SJSA1 (cell line): ENCODE data around the gene EEPD1. TPM values are rescaled to one million over a fixed set of nuclear protein-coding genes. Genes with fewer than 3 reads are reported as not detected.
"Not testable (repeated sequence)": the region's sequence is repeated elsewhere in the genome, so short reads cannot be mapped to it uniquely, and the experiment has no call there.

Source experiments
- DNase-seq, 2 experiments: peaks; one replicate each; pipeline ENCODE4 v3.0.0-alpha.2; 2015 to 2020; ENCODE audit warnings: low spot score in 2 of 2, low read depth in 1 of 2
- H3K27ac ChIP-seq: fragments of 250-450 bp; sonication (Bioruptor Pico); 2 replicates; pipeline ENCODE4 v1.5.1; 2020; ENCODE audit warnings: mild to moderate bottlenecking, moderate library complexity
- H3K27me3 ChIP-seq: fragments of 250-450 bp; sonication (Bioruptor Pico); replicated peaks from 2 replicates; pipeline ENCODE4 v1.5.1; 2020; ENCODE audit warnings: mild to moderate bottlenecking, moderate library complexity
- H3K36me3 ChIP-seq: fragments of 250-450 bp; sonication (Bioruptor Pico); 2 replicates; pipeline ENCODE4 v1.5.1; 2020; ENCODE audit warnings: mild to moderate bottlenecking
- H3K4me1 ChIP-seq: fragments of 250-450 bp; sonication (Bioruptor Pico); replicated peaks from 2 replicates; pipeline ENCODE4 v1.6.1; 2021; ENCODE audit warnings: mild to moderate bottlenecking
- H3K4me3 ChIP-seq: fragments of 250-450 bp; sonication (Bioruptor Pico); 2 replicates; pipeline ENCODE4 v1.5.1; 2020; ENCODE audit warnings: mild to moderate bottlenecking
- H3K9me3 ChIP-seq: fragments of 250-450 bp; sonication (Bioruptor Pico); replicated peaks from 2 replicates; pipeline ENCODE4 v1.5.1; 2020; ENCODE audit warnings: mild to moderate bottlenecking
- total RNA-seq: library from RNA; depleted of rRNA; stranded (reverse); fragments of >200 nt; shearing (Covaris generic); gene quantifications from 2 replicates; pipeline ENCODE4 v1.2.3, GENCODE V29; 2014

Gene EEPD1
- total RNA-seq, 1 experiment from 2014 or later, result 12.4 TPM

DNA sequence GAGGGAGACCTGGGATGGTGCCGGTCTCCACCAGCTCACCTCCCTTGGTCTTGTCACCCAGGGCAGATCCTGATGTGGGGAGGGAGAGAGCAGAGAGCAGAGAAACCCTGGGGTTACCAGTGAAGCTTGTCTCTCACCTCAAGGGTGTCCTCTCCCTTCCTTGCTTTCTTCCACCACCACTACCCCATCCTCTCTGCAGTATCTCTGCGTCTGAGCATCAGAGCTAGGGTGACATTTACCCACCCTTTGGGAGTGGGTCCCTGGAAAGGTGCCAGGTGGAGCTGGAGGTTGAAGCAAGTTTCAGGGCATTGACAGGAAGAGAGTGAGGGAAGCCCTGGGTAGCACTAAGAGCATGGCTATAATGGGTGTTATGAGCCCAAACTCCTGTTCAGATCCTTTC lies 161.4 kb downstream of the EEPD1 start:
- Histone ChIP-seq H3K27ac (no peak overlapping the region), H3K36me3 (no peaks in the 10 kb centered on the region), H3K9me3 (no peaks in the 10 kb centered on the region), H3K4me3 (no peak overlapping the region), H3K4me1 (peaks cover 27% of the 10 kb centered on the region), H3K27me3 (no peaks in the 10 kb centered on the region)
- DNase-seq, result no peak

DNA sequence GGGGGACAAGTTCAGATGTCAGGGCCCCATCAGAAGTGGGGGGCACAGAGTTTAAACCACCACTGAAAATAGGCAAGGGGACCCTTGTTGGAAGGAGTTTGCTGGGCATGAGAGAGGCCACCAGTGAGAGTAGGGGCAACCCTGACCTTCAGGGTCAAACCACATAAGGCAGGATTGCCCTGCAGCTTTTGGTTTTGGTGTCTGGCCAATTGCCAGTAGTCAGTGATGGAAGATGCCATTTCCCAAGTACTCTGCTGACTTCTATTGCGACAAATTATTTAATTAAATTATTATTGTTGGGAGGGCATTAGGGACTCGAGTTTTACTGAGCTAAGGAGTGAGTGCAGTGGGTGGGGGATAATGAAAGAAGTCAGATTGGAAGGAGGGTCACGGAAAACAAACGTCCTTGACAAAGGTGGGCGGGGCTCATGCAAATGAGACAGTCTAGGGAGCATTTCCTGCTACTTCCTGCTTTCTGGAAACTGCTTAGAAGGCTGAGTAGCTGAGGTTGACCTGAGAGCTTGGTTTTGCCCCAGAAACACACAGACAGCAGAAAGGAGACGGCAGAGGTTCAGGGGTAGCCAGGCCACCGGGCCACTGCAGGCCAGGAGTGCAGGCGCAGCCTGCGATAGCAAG lies 162.4 kb downstream of the EEPD1 start:
- Histone ChIP-seq H3K27ac (no peak overlapping the region), H3K9me3 (no peaks in the 10 kb centered on the region), H3K4me1 (peaks cover 27% of the 10 kb centered on the region), H3K27me3 (no peaks in the 10 kb centered on the region), H3K4me3 (no peak overlapping the region), H3K36me3 (no peaks in the 10 kb centered on the region)
- DNase-seq, result no peak

DNA sequence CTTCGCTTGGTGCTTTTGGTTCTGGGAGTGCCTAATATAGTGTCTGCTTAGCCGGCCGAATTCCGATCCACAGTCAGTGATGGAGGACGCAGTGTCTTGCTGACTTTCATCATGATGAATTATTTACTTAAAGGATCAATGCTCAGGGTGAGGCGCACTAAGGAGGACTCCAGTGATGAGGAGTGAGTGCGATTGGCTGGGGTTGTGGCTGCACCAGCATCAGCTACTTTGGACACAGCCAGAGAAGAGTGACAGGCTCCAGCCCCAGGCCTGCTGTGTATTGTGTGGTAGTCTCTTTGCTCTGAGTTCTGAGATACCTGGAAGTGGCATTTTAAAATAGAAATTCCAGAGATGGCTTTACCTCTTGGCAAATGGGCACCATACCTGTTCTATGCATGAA lies 163.3 kb downstream of the EEPD1 start:
- Histone ChIP-seq H3K4me1 (peaks cover 27% of the 10 kb centered on the region), H3K36me3 (no peaks in the 10 kb centered on the region), H3K4me3 (no peak overlapping the region), H3K9me3 (no peaks in the 10 kb centered on the region), H3K27ac (no peak overlapping the region), H3K27me3 (no peaks in the 10 kb centered on the region)
- DNase-seq, result no peak

DNA sequence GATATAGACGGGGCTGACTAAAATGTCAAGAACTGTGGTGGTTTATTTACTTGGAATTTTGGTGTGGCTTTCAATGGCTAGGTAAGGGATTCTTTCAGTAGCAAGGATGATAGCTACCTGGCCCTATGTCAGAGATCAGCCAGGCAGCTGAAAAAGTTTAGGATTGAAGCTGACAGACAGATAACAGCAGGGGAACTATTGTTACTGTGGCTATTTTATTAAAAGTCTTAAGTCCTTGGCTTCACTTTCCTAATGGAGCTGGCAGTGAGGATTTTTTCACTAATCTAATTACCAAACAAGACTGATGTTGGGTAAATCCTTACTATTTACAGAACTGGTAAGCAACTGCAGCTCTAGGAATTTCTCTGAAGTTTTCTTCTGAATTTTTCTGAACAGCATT lies 164.2 kb downstream of the EEPD1 start:
- no peaks in the 10 kb centered on the region for H3K27me3 ChIP-seq
- no peaks in the 10 kb centered on the region for H3K36me3 ChIP-seq

DNA sequence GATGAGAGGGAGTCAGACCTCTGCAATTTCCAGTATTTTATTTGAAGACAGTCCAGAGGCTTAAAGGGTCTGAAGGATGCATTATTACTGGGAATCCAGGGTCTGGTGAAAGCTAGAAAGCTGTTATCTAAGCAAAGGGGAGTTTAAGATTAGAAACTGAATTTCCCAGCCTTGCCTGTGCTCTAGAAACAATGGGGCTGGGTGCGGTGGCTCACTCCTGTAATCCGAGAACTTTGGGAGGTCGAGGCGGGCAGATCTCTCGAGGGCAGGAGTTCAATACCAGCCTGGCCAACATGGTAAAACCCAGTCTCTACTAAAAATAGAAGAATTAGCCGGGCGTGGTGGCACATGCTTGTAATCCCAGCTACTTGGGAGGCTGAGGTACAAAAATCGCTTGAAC lies 165.1 kb downstream of the EEPD1 start:
- DNase-seq, result peak in 1 of 2 experiments; percentile 51
- H3K4me3 ChIP-seq, result no peak overlapping the region
- peaks cover 27% of the 10 kb centered on the region for H3K4me1 ChIP-seq
- no peaks in the 10 kb centered on the region for H3K27me3 ChIP-seq
- H3K27ac ChIP-seq, result no peak overlapping the region; the same call in 1 of the 2 replicates
- H3K36me3 ChIP-seq, result no peaks in the 10 kb centered on the region
- H3K9me3 ChIP-seq, result no peaks in the 10 kb centered on the region

More for the DNA sequence above, 164.2 kb downstream of the EEPD1 start:
- Histone ChIP-seq H3K4me1 (peaks cover 27% of the 10 kb centered on the region), H3K27ac (no peak overlapping the region), H3K4me3 (no peak overlapping the region), H3K9me3 (no peaks in the 10 kb centered on the region)
- no peak for DNase-seq

DNA sequence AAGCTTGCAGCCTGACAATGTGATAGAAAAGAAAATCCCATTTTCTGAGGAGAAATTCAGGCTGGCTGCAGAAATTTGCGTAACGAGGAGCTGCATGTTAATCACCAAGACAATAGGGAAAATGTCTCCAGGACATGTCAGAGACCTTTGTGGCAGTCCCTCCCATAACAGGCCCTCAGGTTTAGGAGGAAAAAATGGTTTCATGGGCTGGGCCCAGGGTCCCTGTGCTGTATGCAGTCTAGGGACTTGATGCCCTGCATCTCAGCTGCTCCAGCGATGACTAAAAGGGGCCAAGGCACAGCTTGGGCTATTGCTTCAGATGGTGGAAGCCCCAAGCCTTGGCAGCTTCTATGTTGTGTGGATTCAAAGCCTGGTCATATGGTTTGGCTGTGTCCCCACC lies 168.2 kb downstream of the EEPD1 start:
- not testable (repeated sequence) for DNase-seq, H3K4me3 ChIP-seq, H3K27ac ChIP-seq, H3K9me3 ChIP-seq, H3K36me3 ChIP-seq, H3K27me3 ChIP-seq
- peaks cover 18% of the 10 kb centered on the region for H3K4me1 ChIP-seq

DNA sequence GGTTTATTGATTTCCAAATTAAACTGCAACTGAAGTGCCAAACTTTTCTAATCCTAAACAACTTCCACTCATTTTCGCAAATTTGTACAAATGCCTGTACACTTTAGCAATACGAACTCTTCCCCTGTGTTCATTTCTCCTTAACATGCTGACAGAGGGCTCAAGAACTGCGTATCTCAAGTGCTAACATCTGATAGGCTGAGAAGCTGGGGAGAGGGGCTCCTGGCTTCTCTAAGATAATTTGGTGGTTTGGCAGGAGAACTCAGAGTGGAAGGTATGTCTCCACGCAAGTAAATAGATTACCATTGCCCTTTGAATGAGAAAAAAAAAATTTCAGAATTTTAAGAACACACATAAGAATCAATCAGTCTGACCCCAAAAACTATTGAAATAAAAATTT lies 183.3 kb downstream of the EEPD1 start:
- Histone ChIP-seq H3K27ac (no peak overlapping the region), H3K4me1 (no peaks in the 10 kb centered on the region)

DNA sequence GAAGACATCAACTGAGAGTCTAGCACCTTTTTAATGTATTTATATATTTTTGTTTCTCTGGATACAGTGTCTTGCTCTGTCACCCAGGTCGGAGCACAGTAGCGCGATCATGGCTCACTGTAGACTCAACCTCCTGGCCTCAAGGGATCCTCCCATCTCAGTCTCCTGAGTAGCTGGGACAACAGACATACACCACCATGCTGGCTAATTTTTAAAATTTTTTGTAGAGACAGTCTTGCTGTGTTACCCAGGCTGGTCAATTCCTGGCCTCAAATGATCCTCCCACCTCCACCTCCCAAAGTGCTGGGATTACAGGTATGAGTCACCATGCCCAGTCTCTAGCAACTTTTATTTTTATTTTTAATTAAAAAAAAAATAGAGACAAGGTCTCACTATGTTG lies 185.2 kb downstream of the EEPD1 start:
- no peak for DNase-seq
- Histone ChIP-seq H3K4me1 (no peaks in the 10 kb centered on the region), H3K4me3 (no peak overlapping the region), H3K9me3 (no peaks in the 10 kb centered on the region), H3K27me3 (no peaks in the 10 kb centered on the region), H3K36me3 (no peaks in the 10 kb centered on the region), H3K27ac (no peak overlapping the region)

More for the DNA sequence above, 183.3 kb downstream of the EEPD1 start:
- H3K9me3 ChIP-seq, result no peaks in the 10 kb centered on the region
- no peak for DNase-seq
- H3K36me3 ChIP-seq, result no peaks in the 10 kb centered on the region
- H3K27me3 ChIP-seq, result no peaks in the 10 kb centered on the region
- H3K4me3 ChIP-seq, result no peak overlapping the region

DNA sequence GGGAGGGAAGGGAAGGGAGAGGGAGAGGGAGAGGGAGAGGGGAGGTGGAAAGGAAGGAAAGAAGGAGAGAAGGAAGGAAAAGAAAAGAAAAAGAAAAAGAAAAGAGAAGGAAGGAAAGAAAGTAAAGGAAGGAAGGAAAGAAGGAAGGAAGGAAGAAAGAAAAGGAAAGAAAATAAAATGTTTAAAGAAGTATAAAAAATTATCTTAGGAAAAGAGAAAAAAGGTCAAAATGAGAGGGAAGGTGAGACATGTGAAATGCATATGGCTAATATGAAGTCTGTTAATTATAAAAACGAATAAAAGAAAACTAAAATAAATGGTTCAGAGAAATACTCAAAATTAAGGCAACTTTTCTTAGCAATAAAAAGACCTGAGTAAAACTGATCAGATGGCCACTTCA lies 190.5 kb downstream of the EEPD1 start:
- DNase-seq, result no peak
- Histone ChIP-seq H3K27ac (no peak overlapping the region), H3K9me3 (no peaks in the 10 kb centered on the region), H3K36me3 (no peaks in the 10 kb centered on the region), H3K4me1 (peaks cover 14% of the 10 kb centered on the region), H3K4me3 (no peak overlapping the region), H3K27me3 (no peaks in the 10 kb centered on the region; the same call in 1 of the 2 replicates)

DNA sequence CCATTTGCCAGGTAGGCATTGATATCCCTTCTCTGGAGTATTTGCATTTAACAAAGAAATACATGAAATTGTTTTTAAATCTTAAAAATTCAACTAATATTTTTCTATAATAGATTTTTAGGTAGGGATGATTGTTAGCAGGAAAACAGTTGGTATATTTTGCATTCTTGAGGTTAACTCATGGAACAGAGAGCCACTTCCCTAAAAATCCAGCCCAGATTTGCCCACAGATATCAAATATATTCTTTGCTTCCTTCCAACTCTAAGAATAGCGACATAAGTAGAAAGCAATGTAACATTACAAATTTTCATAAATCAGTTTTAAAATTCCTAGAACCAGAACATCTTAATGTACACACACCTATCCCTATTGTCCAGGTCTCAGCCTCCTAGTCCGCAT lies 191.6 kb downstream of the EEPD1 start:
- no peak for DNase-seq
- Histone ChIP-seq H3K9me3 (no peaks in the 10 kb centered on the region), H3K27ac (no peak overlapping the region)

DNA sequence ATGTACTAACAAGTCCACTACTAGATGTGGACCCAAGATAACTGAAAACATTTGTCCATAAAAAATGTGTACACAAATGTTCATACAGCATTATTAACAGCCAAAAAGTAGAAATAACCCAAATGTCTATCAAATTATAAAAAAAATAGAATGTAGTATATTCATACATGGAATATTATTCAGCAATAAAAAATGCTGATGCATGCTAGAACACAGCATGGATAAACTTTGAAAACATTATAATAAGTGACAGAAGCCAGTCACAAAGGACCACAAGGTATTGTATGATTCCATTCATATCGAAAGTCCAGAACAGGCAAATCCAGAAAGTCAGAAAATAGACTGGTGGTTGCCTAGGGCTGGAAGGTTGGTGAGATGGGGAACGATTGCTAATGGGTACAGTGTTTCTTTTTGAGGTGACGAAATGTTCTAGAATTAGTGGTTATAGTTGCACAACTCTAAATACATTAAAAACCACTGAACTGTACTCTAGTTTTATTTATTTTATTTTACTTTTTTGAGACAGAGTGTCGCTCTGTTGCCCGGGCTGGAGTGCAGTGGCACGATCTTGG lies 193.3 kb downstream of the EEPD1 start:
- H3K4me1 ChIP-seq, result peaks cover 25% of the 10 kb centered on the region
- H3K36me3 ChIP-seq, result no peaks in the 10 kb centered on the region
- no peak overlapping the region for H3K27ac ChIP-seq
- no peak for DNase-seq
- H3K27me3 ChIP-seq, result no peaks in the 10 kb centered on the region; the same call in 1 of the 2 replicates
- no peak overlapping the region for H3K4me3 ChIP-seq
- H3K9me3 ChIP-seq, result no peaks in the 10 kb centered on the region

More for the DNA sequence above, 191.6 kb downstream of the EEPD1 start:
- Histone ChIP-seq H3K27me3 (no peaks in the 10 kb centered on the region; the same call in 1 of the 2 replicates), H3K36me3 (no peaks in the 10 kb centered on the region), H3K4me3 (no peak overlapping the region), H3K4me1 (peaks cover 24% of the 10 kb centered on the region)

DNA sequence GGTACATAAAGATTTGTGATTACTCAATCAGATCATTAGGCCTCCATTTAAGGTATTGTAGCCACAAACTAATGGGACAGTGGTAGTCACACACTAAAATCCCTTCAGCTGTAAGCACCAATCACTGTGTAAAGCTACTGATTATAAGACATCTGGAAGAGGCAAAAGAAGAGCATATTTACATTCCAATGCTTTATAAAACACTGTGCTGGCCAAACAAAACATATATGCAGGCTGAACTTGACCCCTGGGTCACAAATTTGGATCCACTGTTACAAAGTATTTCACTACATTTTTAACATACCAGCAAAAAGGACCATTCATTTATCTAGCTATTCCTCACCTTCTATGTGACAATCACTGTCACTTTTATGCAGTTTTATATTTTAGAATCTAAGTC lies 195.2 kb downstream of the EEPD1 start:
- Histone ChIP-seq H3K27me3 (no peaks in the 10 kb centered on the region; the same call in 1 of the 2 replicates), H3K4me1 (peaks cover 25% of the 10 kb centered on the region), H3K9me3 (no peaks in the 10 kb centered on the region), H3K36me3 (no peaks in the 10 kb centered on the region), H3K4me3 (no peak overlapping the region), H3K27ac (peak overlapping the region; percentile 22)
- peak in 1 of 2 experiments; percentile 59 for DNase-seq

DNA sequence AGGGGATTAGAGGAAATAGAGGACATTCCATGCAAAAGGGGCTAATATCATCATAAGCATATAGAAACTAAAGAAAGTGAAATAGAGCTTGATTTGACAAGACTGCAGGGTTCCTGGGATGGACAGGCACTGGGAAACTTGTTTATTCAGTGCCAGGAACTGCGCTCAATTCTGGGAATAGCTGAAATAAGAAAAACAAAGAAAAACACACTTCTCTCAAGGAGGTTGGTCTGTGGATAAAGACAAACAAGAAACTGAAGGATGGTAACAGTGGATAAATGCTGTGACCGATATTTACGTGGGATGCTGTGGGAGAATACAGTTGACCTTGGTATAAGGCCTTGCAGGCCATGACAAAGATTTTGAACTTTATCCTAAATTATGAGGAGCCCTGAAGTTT lies 195.7 kb downstream of the EEPD1 start:
- H3K4me3 ChIP-seq, result no peak overlapping the region
- H3K9me3 ChIP-seq, result no peaks in the 10 kb centered on the region
- H3K27me3 ChIP-seq, result no peaks in the 10 kb centered on the region; the same call in 1 of the 2 replicates
- DNase-seq, result no peak
- H3K36me3 ChIP-seq, result no peaks in the 10 kb centered on the region
- peaks cover 25% of the 10 kb centered on the region for H3K4me1 ChIP-seq
- peak overlapping the region; percentile 22 for H3K27ac ChIP-seq

DNA sequence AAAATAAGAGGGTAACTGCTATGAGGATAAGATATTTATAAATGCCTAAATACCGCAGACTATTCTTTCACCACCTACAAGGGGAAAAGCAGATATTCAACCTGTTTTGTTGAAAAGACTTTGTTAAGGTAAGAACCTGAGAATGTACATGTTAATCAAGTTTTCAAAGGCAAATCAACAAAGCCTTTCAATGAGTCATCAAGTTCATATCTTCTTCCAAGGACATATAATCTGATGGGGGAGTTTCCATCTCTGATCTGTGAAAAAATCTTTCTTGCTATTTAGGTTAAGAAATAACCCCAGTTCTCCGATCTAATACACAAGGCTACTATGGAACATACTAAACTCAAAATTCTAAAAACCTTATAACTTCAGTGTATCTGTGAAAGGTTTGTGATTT lies 196.6 kb downstream of the EEPD1 start:
- Histone ChIP-seq H3K4me1 (peaks cover 25% of the 10 kb centered on the region), H3K4me3 (no peak overlapping the region), H3K9me3 (no peaks in the 10 kb centered on the region), H3K27ac (no peak overlapping the region), H3K36me3 (no peaks in the 10 kb centered on the region), H3K27me3 (no peaks in the 10 kb centered on the region; the same call in 1 of the 2 replicates)
- no peak for DNase-seq
